ENCODE data around the gene RBM20.

The RBM20 gene

DNA sequence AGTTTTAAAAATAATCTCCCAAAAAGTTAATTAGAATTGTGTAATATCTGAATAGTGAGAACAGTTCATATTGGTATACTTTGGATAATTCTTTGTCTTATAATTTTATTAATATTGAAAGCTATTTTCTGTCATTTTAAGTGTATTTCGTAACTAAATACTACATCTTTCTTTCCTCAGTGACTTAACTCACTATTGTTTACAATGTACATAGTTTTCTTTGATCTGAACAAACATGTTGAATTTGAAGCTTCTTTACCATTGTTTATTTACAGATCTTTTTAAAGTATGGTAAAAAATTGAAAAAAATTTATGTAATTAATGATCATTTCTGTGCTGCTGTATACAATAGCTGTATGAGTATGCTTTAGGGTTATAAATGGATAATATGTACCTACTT lies 232.7 kb downstream of the RBM20 start:
- no peak for DNase-seq

DNA sequence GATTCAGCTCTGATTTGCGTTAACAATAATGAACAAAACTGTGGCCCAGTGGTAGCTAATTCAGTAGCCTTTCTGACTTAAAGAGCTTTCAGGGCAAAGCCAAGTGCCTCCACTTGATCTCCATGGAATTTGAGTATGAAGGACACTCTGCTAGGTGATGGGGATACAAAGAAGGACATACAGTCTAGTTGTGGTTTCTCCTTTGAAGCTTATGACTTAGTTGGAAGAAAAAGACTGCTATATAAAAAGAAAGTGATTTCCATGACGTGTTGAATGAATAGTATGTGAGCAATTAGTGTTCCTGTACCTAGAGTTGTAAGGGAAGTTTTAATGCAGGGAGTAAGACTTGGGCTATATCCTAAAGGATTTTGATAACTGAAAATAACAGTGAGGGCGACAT lies 235.9 kb downstream of the RBM20 start:
- no peak for DNase-seq

GRCh38 chr10:110881247-110881646 lies 237.1 kb downstream of the RBM20 start:
- no peak for DNase-seq

DNA sequence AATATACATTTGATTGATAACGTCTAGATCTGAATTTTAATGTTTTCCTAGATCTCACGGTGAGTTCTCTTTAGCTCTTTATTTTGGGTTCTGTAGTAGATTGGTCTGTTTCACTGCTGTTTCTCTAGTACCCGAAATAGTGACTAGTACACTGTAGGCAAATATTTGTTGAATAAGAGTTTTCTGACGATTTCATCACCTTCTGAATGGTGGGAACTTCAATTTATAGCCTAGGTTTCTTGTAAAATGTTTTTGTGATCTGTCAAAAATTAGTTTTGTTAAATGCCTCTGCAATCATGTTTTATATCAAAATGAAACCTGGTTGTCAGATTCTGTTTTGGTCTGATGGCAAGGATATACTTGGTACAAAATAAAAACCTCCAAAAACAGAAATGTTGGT lies 237.8 kb downstream of the RBM20 start:
- no peak for DNase-seq

DNA sequence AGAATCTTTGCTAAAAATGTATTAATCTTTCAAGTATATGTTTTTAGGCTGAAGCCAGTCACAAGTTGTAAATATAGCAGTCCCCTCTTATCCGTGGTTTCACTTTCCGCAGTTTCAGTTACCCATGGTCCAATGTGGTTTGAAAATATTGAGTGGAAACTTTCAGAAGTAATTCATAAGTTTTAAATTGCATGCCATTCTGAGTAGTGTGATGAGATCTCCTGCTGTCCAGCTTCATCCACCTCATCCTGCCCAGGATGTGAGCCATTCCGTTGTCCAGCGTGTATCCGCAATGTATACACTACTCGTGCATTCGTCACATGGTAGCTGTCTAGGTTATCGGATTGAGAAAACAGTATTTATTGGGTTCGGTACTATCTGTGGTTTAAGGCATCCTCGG lies 239.8 kb downstream of the RBM20 start:
- no peak for DNase-seq

DNA sequence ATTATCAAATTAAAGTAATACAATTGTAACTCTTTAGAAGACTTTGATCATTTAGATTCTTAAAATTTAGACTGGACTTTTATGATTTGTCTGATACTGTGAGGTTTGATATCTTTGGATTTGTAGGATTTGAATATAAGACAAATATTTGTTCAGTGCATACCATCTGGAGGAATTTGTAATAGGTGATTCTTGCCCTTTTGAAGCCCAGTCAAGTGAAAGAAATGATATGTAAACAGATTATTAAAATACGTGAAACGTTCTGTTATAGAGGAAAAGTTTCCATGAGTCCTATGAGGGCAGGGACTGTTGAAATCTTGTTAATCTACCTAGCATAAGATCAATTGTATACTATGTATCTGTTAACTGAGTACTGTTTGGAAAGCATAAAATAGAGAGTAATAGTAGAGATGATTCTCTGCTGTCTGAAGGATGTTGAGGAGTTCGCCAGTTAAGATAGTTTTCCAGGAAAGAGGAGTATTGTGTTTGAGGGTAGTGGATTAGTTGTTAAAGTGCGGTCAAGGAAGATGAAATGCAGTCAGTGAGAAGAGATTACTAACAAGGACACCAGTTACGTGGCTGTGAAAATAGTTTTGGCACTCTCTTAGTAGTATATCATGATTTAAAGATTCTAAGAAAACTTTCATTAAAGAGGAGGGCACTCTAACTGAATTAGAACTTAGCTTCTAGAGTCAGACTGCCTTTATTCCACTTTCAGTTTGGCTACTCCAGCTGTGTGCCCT lies 242.0 kb downstream of the RBM20 start:
- no peak for DNase-seq

- no peak for DNase-seq
Observed at GRCh38 chr10:110887560-110887959, 243.4 kb downstream of the RBM20 start.
